HepG2 (cell line): ENCODE data around the gene LY6G5B. TPM values are rescaled to one million over a fixed set of nuclear protein-coding genes. Genes with fewer than 3 reads are reported as not detected.

Experiments
- CREM ChIP-seq, 2 experiments: sonication (generic) in 1 of 2; formaldehyde crosslinking in 1 of 2; IDR thresholded peaks; 2 replicates each; pipeline versions ENCODE4 v1.4.0 to v1.6.1; 2016 to 2020; ENCODE audit warnings: antibody characterized with exemption in 1 of 2, mild to moderate bottlenecking in 1 of 2, missing genetic modification reagents in 1 of 2
- HNF4G ChIP-seq, 2 experiments: sonication (generic) in 1 of 2; formaldehyde crosslinking in 1 of 2; IDR thresholded peaks; 2 replicates each; pipeline versions ENCODE4 v1.4.0 to v1.6.1; 2011 to 2020; ENCODE audit warnings: borderline replicate concordance in 2 of 2, low read depth in 2 of 2, mild to moderate bottlenecking in 2 of 2, low read length in 1 of 2, missing genetic modification reagents in 1 of 2, moderate library complexity in 1 of 2
- HNRNPL ChIP-seq: fragments of 200-400 bp; formaldehyde crosslinking; IDR thresholded peaks from 2 replicates; pipeline ENCODE4 v1.6.1; 2017; ENCODE audit warnings: mild to moderate bottlenecking, low read depth, low read length
- ISX ChIP-seq: sonication (generic); formaldehyde crosslinking; conservative IDR thresholded peaks from 2 replicates; pipeline ENCODE4 v1.5.0; 2020; ENCODE audit warnings: missing genetic modification reagents
- KLF13 ChIP-seq: sonication (generic); formaldehyde crosslinking; IDR thresholded peaks from 2 replicates; pipeline ENCODE4 v1.4.0; 2020; ENCODE audit warnings: mild to moderate bottlenecking, missing genetic modification reagents
- REPIN1 ChIP-seq: sonication (generic); formaldehyde crosslinking; IDR thresholded peaks from 2 replicates; pipeline ENCODE4 v1.8.0; 2022; ENCODE audit warnings: missing genetic modification reagents, low read depth, mild to moderate bottlenecking, borderline replicate concordance
- SOX5 ChIP-seq: IDR thresholded peaks from 2 replicates; pipeline ENCODE4 v1.6.1; 2016; ENCODE audit warnings: borderline replicate concordance
- ZIK1 ChIP-seq: sonication (generic); formaldehyde crosslinking; IDR thresholded peaks from 2 replicates; pipeline ENCODE4 v1.5.0; 2020; ENCODE audit warnings: mild to moderate bottlenecking, low read depth, missing genetic modification reagents, borderline replicate concordance
- ZNF205 ChIP-seq: IDR thresholded peaks from 2 replicates; pipeline ENCODE4 v1.6.1; 2018; ENCODE audit warnings: missing biosample characterization, missing genetic modification reagents
- ZNF775 ChIP-seq: sonication (generic); formaldehyde crosslinking; IDR thresholded peaks from 2 replicates; pipeline ENCODE4 v1.4.0; 2020; ENCODE audit warnings: missing genetic modification reagents, mild to moderate bottlenecking, moderate library complexity, borderline replicate concordance
- ZNF83 ChIP-seq: sonication (generic); formaldehyde crosslinking; IDR thresholded peaks from 2 replicates; pipeline ENCODE4 v1.4.0; 2020; ENCODE audit warnings: missing genetic modification reagents, mild to moderate bottlenecking, borderline replicate concordance
- polyA plus RNA-seq, 8 experiments: library from polyadenylated mRNA; depleted of rRNA in 3 of 8; stranded (reverse) in 7 of 8; unstranded in 1 of 8; fragments of >200 nt; fragmentation: Illumina TruSeq in 4 of 8; extraction: Trizol in 4 of 8; gene quantifications; 2 replicates each; pipeline versions ENCODE4 v1.2.1 to v1.2.3, GENCODE V29; 2011 to 2016; ENCODE audit warnings: low read depth in 4 of 8, missing spikeins in 1 of 8, mixed read lengths in 1 of 8; ENCODE audit not compliant: insufficient read depth in 1 of 8
- total RNA-seq, 5 experiments: library from RNA; depleted of rRNA; stranded (reverse); fragments of >200 nt; fragmentation: Illumina TruSeq; extraction: Trizol; gene quantifications; 2 replicates each; pipeline ENCODE4 v1.2.3, GENCODE V29; 2016; ENCODE audit warnings: low read depth in 1 of 5
- TF ChIP-seq, protein P1 (sequence below): sonication (generic); formaldehyde crosslinking; IDR thresholded peaks from 2 replicates; pipeline ENCODE4 v1.4.0; 2020; ENCODE audit warnings: missing genetic modification reagents
- TF ChIP-seq, protein P2 (sequence below): sonication (generic); formaldehyde crosslinking; IDR thresholded peaks from 2 replicates; pipeline ENCODE4 v1.4.0; 2020; ENCODE audit warnings: low read depth, mild to moderate bottlenecking, missing genetic modification reagents
- TF ChIP-seq, protein P3 (sequence below): sonication (generic); formaldehyde crosslinking; IDR thresholded peaks from 2 replicates; pipeline ENCODE4 v1.8.1; 2023; ENCODE audit warnings: mild to moderate bottlenecking, moderate library complexity, missing genetic modification reagents

LY6G5B gene
- total and polyA plus RNA-seq, 2 of the 13 experiments (the other 11 are each of a cell fraction or from before 2014, with no cell fraction given): 7.8 to 15.7 TPM

DNA sequence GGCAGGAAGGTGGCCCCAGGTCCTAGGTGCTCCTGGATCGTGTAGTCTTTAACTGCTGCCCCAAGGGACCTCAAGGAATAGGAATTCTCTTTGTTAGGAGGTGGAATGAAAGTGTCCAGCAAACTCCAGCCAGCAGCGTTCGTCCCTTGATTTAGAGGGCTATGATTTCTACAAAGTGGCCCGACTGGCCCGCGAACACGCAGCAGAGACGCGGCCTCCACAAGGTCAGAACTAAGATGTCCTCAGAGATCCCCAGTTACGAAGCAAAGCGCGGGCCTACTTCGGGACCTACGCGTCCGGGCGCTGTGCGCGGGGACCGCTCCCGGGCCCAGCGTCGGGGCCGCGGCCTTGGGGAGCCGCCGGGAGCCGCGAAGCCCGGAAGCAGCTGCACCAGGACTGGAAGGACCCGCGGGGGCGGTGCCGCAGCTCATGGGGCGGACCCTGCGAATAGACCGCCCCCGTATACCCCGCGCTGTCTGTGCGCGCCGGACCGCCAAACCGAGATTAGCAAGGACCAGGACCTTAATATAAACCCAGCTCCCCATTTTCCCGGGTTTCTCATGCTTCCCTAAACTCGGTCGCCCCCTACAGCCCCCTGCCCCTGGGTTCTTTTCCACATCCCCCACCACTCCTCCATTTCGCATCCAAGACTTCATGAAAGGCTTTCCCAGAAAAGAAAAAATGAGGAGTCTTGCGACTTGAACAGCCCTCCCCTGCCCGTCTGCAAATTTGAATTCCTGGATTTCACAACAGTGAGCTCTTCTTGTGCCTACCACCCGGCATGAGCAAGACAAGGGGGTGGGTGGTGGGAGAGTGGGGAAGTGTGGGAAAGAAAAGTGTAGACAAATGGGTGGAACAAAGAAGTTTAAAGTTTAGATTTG is 9.2 kb upstream of the LY6G5B start, which contains the start of gene C6orf47 (continued):
- peak; percentile 86; the same call in 1 of the 2 replicates for TF ChIP-seq ZNF83 (CRISPR knock-in tag)
- TF ChIP-seq SOX5 (CRISPR knock-in tag): peak; percentile 52; the same call in 1 of the 2 replicates
- no peak; the same call in 1 of the 2 replicates for TF ChIP-seq CREM (IDR thresholded peaks at IDR 0.05)
- no peak for TF ChIP-seq CREM (CRISPR knock-in tag; IDR thresholded peaks at IDR 0.05)
- no peak for TF ChIP-seq ISX (CRISPR knock-in tag)
- no peak; the same call in 1 of the 2 replicates for TF ChIP-seq HNF4G (IDR thresholded peaks at IDR 0.05; ENCODE audit: borderline replicate concordance, low read depth, low read length)
- peak; percentile 71; the same call in 1 of the 2 replicates for TF ChIP-seq HNF4G (CRISPR knock-in tag; IDR thresholded peaks at IDR 0.05; ENCODE audit: borderline replicate concordance, low read depth)
- TF ChIP-seq, protein P1, sequence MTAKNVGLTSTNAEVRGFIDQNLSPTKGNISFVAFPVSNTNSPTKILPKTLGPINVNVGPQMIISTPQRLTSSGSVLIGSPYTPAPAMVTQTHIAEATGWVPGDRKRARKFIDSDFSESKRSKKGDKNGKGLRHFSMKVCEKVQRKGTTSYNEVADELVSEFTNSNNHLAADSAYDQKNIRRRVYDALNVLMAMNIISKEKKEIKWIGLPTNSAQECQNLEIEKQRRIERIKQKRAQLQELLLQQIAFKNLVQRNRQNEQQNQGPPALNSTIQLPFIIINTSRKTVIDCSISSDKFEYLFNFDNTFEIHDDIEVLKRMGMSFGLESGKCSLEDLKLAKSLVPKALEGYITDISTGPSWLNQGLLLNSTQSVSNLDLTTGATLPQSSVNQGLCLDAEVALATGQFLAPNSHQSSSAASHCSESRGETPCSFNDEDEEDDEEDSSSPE (CRISPR knock-in tag): peak; percentile 84
- peak; percentile 57; the same call in 1 of the 2 replicates for TF ChIP-seq ZIK1 (CRISPR knock-in tag)
- peak; percentile 18; the same call in 1 of the 2 replicates for TF ChIP-seq ZNF205
- TF ChIP-seq, protein P2, sequence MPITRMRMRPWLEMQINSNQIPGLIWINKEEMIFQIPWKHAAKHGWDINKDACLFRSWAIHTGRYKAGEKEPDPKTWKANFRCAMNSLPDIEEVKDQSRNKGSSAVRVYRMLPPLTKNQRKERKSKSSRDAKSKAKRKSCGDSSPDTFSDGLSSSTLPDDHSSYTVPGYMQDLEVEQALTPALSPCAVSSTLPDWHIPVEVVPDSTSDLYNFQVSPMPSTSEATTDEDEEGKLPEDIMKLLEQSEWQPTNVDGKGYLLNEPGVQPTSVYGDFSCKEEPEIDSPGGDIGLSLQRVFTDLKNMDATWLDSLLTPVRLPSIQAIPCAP: peak; percentile 87; the same call in 1 of the 2 replicates
- no peak for TF ChIP-seq ZNF775 (CRISPR knock-in tag)
- peak; percentile 41; the same call in 1 of the 2 replicates for TF ChIP-seq KLF13 (CRISPR knock-in tag)
- TF ChIP-seq HNRNPL: no peak
- TF ChIP-seq REPIN1 (CRISPR knock-in tag): peak; percentile 96
- TF ChIP-seq, protein P3, sequence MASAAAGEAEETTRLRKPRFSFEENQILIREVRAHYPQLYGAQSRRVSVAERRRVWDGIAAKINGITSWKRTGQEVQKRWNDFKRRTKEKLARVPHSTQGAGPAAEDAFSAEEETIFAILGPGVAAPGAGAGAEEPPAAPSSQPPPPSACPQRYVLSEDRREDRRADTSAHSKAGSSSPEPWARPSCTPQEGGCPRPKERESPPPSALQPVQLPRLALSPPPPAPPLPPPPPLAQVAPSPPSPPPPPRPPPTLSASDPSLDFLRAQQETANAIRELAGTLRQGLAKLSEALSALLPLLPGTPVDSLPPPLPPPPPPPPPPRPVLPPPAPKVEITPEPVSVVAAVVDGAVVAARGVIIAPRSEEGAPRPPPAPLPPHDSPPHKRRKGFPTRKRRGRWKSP: peak; percentile 94
